Left forelimb (tissue), 1 donor: ENCODE measurements around the gene PDIA6.

Experiments
- DNase-seq: peaks from one replicate; pipeline ENCODE4 v3.0.0-alpha.2; 2018; ENCODE audit warnings: low spot score

PDIA6 gene, protein sequence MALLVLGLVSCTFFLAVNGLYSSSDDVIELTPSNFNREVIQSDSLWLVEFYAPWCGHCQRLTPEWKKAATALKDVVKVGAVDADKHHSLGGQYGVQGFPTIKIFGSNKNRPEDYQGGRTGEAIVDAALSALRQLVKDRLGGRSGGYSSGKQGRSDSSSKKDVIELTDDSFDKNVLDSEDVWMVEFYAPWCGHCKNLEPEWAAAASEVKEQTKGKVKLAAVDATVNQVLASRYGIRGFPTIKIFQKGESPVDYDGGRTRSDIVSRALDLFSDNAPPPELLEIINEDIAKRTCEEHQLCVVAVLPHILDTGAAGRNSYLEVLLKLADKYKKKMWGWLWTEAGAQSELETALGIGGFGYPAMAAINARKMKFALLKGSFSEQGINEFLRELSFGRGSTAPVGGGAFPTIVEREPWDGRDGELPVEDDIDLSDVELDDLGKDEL

DNA sequence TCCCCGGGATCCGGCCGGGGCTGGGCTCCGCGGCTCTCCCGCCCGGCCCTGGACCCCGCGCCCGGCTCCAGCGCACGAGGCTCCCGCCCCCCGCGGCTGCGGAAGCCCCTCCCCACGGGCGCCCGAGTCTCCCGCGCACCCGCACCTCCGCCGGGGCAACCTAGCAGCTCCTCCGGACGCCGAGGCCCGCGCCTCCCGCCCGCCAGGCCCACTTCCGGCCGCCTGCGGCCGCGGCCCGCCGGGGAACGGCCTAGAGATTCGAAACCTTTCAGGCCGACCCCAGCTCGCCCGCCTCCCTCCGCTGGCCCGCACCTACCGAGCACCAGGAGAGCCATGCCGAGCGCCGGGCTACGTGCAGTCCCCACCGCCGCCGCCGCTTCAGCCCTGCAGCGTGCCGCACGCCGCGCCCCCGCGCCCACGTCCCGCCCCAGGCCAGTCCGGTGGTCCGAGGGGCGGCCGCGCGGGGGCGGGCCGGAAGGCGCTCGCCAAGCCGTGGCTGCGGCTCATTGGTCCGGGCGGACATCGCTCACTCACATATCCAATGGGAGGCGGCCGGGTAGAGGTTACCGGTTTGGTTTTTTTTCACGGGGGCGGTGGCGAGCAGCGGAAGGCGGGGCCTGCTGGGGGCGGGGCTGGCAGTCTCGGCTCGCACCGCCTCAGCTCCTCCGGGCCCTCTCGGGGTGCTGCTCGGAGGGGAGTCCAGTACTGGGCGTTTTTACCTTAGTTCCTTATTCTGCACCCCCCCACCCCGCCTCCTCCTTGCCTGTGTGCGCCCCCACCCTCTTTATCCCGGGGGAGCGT, at the start of gene PDIA6:
TSS of gene PDIA6 (minus strand) at position 424 of the 801 bp plus-strand sequence. CDS start at position 335, 89 bp downstream.
- DNase-seq, result peak; percentile 99

DNA sequence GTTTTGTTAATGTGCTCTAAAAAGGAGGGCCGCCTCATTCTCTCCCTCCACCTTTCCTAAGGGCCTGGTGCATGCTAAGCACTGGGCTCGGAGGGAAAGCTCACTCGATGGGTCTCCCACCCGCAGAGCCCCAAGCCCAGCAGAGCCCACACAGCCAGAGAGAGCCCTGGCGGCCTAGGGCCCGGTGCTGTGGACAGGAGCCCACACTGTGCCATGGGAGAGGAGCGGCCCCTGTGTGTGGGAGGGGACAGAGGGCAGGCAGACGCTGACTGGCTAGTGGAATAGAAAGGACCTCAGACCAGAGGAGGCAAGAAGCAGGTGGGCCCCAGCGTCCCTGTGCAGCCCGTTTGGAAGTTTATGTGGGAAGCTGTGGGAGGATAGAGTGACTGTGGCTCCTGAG, 49.7 kb upstream of the PDIA6 start:
- DNase-seq, result no peak

DNA sequence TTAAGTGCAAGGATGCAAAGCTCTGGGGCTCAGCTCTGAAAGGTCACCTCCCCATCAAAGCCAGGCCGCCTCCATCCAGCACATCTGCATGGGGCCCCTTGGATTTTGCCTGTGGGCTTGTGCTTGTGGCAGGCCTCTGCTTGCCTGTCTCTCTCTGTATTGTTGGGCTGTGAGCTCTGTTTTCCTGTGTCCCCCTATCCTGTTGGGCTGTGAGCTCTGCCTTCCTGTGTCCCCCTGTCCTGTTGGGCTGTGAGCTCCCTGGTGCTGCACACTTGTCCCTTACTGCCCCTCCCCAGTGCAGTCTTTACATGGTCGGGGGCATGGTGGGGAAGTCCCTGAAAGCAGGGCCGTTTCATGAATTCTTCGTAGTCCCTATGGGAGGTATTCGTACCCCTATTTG, 49.2 kb upstream of the PDIA6 start:
- DNase-seq, result no peak

DNA sequence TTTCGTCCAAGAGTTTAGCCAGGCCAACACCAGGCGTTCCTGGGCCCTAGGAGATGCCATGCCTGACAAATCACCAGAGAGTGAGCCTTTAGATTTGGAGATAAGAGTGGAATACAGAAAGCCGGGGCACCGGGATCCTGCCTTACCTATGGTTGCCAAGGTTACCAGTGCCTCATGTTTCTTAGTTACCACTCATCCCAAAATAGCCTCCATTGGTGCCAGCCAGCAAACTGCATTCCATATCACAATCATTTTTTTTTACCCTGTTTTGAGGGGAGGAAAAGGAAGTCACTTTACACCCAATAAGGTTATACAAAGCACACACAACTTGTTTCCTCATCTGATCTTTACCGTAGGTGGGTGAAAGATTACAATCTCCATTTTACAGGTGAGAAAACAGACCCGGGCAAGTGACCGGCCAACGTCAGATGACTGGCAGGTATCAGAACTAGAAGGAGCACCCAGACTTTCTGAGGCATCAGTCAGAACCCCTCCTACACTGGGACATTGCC, 48.3 kb upstream of the PDIA6 start:
- DNase-seq, result no peak

GRCh38 chr2:10860081-10860813, 47.7 kb upstream of the PDIA6 start:
- DNase-seq, result no peak

GRCh38 chr2:10859278-10859677, 46.7 kb upstream of the PDIA6 start:
- DNase-seq, result no peak

- no peak for DNase-seq
Observed at GRCh38 chr2:10848541-10848940, 36.0 kb upstream of the PDIA6 start.

GRCh38 chr2:10847008-10847407, 34.4 kb upstream of the PDIA6 start:
- no peak for DNase-seq

DNA sequence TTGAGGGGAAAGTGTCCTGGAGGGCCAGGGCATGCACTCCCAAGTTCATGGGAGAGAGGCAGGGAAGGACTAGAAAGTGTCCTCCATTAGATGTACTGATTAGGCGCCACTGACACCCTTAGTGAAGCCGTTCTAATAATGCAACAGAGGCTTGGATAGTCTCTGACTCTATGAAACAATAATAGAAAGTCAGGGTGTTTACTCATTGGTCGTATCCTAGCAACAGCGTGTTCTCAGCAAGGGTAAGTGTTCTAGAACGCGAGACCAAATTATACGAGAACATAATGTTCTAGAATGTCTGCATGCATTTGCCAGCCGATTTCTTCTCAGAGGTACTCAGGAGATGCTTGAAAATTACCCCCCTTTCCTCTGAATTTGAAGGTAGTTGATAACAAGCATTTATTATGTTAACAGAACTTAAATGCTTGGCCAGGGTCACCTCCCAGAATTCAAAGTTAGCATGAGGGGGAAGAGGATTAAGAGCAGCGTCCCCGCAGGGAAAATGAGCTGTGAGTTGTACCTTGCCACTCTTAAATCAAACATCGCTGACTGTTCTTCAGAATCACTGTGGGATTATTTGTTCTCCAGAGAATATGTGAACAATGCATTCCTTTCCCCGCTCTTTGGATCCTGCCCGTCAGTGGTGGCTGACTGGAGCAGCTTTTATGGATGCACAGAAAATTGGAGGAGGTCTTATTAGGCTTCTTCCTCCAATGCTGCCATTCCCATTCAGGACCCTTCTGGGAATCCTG, 33.7 kb upstream of the PDIA6 start:
- DNase-seq, result no peak

- no peak for DNase-seq
Observed at GRCh38 chr2:10845640-10846039, 33.1 kb upstream of the PDIA6 start.

DNA sequence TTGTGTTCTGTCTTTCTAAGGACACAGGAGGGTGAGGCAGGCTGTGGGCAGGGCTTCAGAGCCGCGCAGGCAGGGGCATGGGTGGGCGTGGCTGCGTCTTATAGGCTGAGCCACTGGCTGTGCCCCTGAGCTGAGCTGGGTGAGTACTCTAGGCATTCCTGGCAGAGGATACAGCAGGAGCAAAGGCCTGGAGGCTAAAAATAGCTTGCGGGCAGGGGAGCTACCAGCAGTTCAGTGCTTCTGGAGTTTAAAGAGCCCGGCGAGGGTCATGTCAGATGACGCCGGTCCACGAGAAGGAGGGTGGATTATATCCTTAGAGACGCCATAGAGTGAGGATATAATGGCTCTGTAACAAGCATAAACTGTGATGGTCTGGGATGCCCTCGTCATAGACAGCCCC, 31.5 kb upstream of the PDIA6 start:
- no peak for DNase-seq

- no peak for DNase-seq
Observed at GRCh38 chr2:10842506-10842905, 29.9 kb upstream of the PDIA6 start.

- no peak for DNase-seq
Observed at GRCh38 chr2:10841547-10842219, 29.1 kb upstream of the PDIA6 start.

- DNase-seq, result no peak
Observed at GRCh38 chr2:10839813-10840212, 27.2 kb upstream of the PDIA6 start.

DNA sequence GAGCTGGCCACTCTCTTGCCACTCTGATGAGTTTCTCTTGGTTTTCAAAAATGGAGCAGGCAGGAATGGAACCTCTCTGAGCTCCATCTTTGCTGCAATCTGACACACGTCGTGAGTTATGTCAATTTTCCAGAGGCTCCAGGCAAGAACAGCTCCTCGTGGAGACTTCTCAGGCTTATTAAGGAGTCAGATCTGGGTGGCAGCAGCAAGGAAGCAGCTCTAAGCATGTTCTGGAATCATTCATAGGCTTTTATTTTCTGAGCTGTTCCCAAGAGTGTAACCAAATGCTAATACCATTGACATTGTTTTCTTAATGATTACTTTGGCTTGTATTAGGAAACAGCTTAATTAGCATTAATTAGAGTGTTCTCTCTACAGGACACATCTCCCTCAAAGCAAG, 26.1 kb upstream of the PDIA6 start:
- no peak for DNase-seq

DNA sequence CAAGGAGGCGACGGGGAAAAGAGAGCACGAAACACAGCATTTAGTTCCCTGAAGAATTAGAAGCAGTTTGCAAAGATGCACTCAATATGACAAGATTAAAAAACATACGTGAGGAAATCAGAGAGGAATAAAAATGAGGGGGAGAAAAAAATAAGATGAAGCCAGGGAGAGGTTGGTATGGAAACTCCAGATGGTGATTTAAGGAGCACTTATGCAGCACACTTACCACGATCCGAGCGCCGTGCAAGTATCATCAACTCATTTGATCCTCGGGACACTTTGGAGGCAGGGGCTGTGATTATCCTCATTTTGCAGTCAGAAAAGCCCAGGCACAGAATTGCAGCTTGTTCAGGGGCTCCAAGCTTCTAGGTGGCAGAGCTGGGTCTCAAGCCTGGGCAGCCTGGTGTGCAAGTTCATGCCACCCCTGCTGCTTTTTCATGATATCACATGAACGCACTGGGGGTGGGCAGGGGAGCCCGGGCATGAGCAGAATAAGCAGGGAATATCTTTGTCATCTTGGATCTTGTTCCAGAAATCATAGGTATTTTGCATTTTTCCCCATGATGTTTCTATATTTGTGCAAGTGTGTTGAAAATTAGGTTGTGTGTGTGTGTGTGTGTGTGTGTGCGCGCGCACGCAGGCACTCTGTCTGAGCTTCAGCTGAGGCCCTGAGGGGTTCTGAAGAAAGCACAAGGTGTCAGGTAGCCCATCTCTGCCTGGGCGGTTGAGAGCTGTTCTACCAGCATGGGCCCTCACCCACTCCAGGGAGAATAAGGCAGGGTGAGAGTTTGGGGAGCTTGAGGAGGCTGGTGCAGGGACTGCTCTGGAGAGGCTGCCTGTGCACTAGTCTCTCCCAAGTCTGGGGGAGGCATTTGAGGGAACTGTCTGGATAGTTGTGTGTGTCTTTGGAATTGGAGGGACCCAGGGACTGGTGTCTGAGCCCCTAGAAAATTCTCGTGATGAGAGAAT, 25.0 kb upstream of the PDIA6 start:
- no peak for DNase-seq

- no peak for DNase-seq
Observed at GRCh38 chr2:10835052-10835970, 22.7 kb upstream of the PDIA6 start.

DNA sequence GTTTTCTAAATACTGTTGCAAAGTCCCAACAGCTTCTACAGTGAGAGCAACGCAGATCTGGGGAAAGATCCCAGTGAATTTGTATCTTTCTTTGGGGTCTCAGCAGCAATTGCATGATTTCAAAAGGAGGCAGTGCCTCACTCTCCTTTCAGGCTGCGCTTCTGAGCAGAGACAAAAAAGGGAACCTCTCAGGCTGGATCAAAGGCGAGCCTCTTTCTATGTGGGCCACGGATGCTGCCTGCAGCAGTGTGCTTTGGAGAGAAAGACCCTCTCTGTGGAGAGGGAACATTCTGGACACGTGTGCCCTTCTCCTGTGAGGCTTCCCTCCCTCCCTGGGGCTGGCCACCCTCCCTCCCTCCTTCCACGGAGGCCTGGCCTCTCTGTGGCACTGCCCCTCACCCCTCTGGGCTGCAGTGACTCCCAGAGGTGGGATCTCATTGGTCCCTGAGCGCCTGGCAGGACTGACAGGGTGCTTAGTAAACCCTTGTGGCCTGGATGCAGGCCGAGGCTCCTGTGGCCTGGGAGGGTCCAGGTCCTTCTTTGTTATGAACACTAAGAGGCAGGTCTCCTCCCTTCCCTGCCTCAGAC, 21.6 kb upstream of the PDIA6 start:
- DNase-seq, result no peak
